Measurements from ENCODE around the gene MYO16.

Gene MYO16

GRCh38 chr13:108947551-108948030 is 318.2 kb downstream of the MYO16 start:
- DNase-seq, result no peak

- no peak for DNase-seq
These were observed 318.9 kb downstream of the MYO16 start for GRCh38 chr13:108948251-108948671.

- no peak for DNase-seq
These were observed 321.1 kb downstream of the MYO16 start for GRCh38 chr13:108950333-108951010.

GRCh38 chr13:108955741-108956140 is 326.3 kb downstream of the MYO16 start:
- no peak for DNase-seq

GRCh38 chr13:108957369-108958012 is 328.1 kb downstream of the MYO16 start:
- no peak for DNase-seq

- no peak for DNase-seq
These were observed 328.6 kb downstream of the MYO16 start for GRCh38 chr13:108958013-108958376.

GRCh38 chr13:108959234-108959633 is 329.8 kb downstream of the MYO16 start:
- no peak for DNase-seq

GRCh38 chr13:108960006-108960405 is 330.6 kb downstream of the MYO16 start:
- DNase-seq, result no peak

GRCh38 chr13:108961542-108962125 is 332.2 kb downstream of the MYO16 start:
- no peak for DNase-seq

- no peak for DNase-seq
These were observed 333.2 kb downstream of the MYO16 start for GRCh38 chr13:108962654-108963053.

GRCh38 chr13:108963276-108963810 is 333.9 kb downstream of the MYO16 start:
- DNase-seq, result no peak

- DNase-seq, result no peak
These were observed 334.6 kb downstream of the MYO16 start for GRCh38 chr13:108963846-108964600.

GRCh38 chr13:108964606-108965005 is 335.2 kb downstream of the MYO16 start:
- no peak for DNase-seq

- no peak for DNase-seq
These were observed 338.0 kb downstream of the MYO16 start for GRCh38 chr13:108967371-108967770.

- DNase-seq, result no peak
These were observed 339.2 kb downstream of the MYO16 start for GRCh38 chr13:108968566-108968965.

- no peak for DNase-seq
These were observed 345.3 kb downstream of the MYO16 start for GRCh38 chr13:108974686-108975085.

- no peak for DNase-seq
These were observed 350.8 kb downstream of the MYO16 start for GRCh38 chr13:108980237-108980636.

- no peak for DNase-seq
These were observed 352.0 kb downstream of the MYO16 start for GRCh38 chr13:108981407-108981806.

- no peak for DNase-seq
These were observed 353.9 kb downstream of the MYO16 start for GRCh38 chr13:108983273-108983672.

GRCh38 chr13:108984251-108984920 is 355.0 kb downstream of the MYO16 start:
- no peak for DNase-seq

- DNase-seq, result no peak
These were observed 355.8 kb downstream of the MYO16 start for GRCh38 chr13:108985166-108985565.

GRCh38 chr13:108987517-108987916 is 358.1 kb downstream of the MYO16 start:
- no peak for DNase-seq

- DNase-seq, result no peak
These were observed 358.5 kb downstream of the MYO16 start for GRCh38 chr13:108987944-108988343.
